Measurements from ENCODE around the gene ENTPD3.

Gene ENTPD3

GRCh38 chr3:40387001-40387894, at the start of gene ENTPD3:
ENTPD3 (plus strand) TSS chr3:40387184; CDS start chr3:40388058, 874 bp downstream.
- DNase-seq, result peak; percentile 57

GRCh38 chr3:40339871-40340270, 47.1 kb upstream of the ENTPD3 start:
- DNase-seq, result no peak

- DNase-seq, result no peak
Observed at GRCh38 chr3:40340541-40341170, 46.3 kb upstream of the ENTPD3 start.

- DNase-seq, result no peak
Observed at GRCh38 chr3:40341671-40342070, 45.3 kb upstream of the ENTPD3 start.

GRCh38 chr3:40350529-40350928, 36.5 kb upstream of the ENTPD3 start:
- no peak for DNase-seq

GRCh38 chr3:40355410-40355809, 31.6 kb upstream of the ENTPD3 start:
- no peak for DNase-seq

- DNase-seq, result no peak
Observed at GRCh38 chr3:40358454-40358853, 28.5 kb upstream of the ENTPD3 start.

- DNase-seq, result no peak
Observed at GRCh38 chr3:40363674-40364073, 23.3 kb upstream of the ENTPD3 start.

GRCh38 chr3:40366203-40367162, 20.5 kb upstream of the ENTPD3 start:
- DNase-seq, result peak; percentile 68

- DNase-seq, result no peak
Observed at GRCh38 chr3:40369716-40370115, 17.3 kb upstream of the ENTPD3 start.

- DNase-seq, result no peak
Observed at GRCh38 chr3:40377822-40378221, 9.2 kb upstream of the ENTPD3 start.

- peak; percentile 16 for DNase-seq
Observed at GRCh38 chr3:40379674-40380306, 7.2 kb upstream of the ENTPD3 start.

GRCh38 chr3:40381904-40382616, 4.9 kb upstream of the ENTPD3 start:
- no peak for DNase-seq

- DNase-seq, result no peak
Observed at GRCh38 chr3:40382617-40382979, 4.4 kb upstream of the ENTPD3 start.

- no peak for DNase-seq
Observed at GRCh38 chr3:40386213-40386612, 771 bp upstream of the ENTPD3 start.

- DNase-seq, result no peak
Observed at GRCh38 chr3:40387895-40388254, 891 bp downstream of the ENTPD3 start.

- no peak for DNase-seq
Observed at GRCh38 chr3:40396406-40396805, 9.4 kb downstream of the ENTPD3 start.

GRCh38 chr3:40397129-40397528, 10.1 kb downstream of the ENTPD3 start:
- DNase-seq, result no peak

- no peak for DNase-seq
Observed at GRCh38 chr3:40397912-40398311, 10.9 kb downstream of the ENTPD3 start.

- no peak for DNase-seq
Observed at GRCh38 chr3:40398346-40398745, 11.4 kb downstream of the ENTPD3 start.

- DNase-seq, result no peak
Observed at GRCh38 chr3:40404591-40405198, 17.7 kb downstream of the ENTPD3 start.

GRCh38 chr3:40407007-40407406, 20.0 kb downstream of the ENTPD3 start:
- no peak for DNase-seq
